Measurements from ENCODE around the gene ZNF181. TPM values are rescaled to one million over a fixed set of nuclear protein-coding genes. Genes with fewer than 3 reads are reported as not detected.

ZNF181 gene
- total and polyA plus RNA-seq, 2 donors (not counting 1 experiment from before 2014, with no cell fraction given): 6.6 to 22.0 TPM

GRCh38 chr19:34734537-34735103 lies 577 bp downstream of the ZNF181 start:
- no peaks in the 10 kb centered on the region for H3K27me3 ChIP-seq (ENCODE audit: control insufficient read depth, insufficient read depth, low read length)
- peak overlapping the region; percentile 15 for H2AFZ ChIP-seq (ENCODE audit: low read length)
- peak overlapping the region; percentile 97 for H3K9ac ChIP-seq (ENCODE audit: insufficient read depth, low read length)
- H3K9me3 ChIP-seq (ENCODE audit: control insufficient read depth, insufficient read depth, low read depth, low read length): no peaks in the 10 kb centered on the region
- peak overlapping the region; percentile 64 for H3K4me2 ChIP-seq (ENCODE audit: extremely low read depth, insufficient read depth, low read length)
- H3K4me1 ChIP-seq (ENCODE audit: control insufficient read depth, extremely low read depth, insufficient read depth, low read length): peaks cover 4% of the 10 kb centered on the region
- peak overlapping the region; percentile 76 to 89 (median 84) for H3K4me3 ChIP-seq (replicated peaks in 1 of 4; ENCODE audit: control extremely low read depth in 1 of 4, insufficient read depth in 1 of 4, low read depth in 3 of 4, low read length in 4 of 4)
- no peaks in the 10 kb centered on the region for H4K20me1 ChIP-seq (ENCODE audit: control insufficient read depth, extremely low read depth, insufficient read depth, low read length)
- DNase-seq (ENCODE audit: low read depth in 2 of 2): peak in 1 of 2 donors; percentile 89
- peaks cover 7% of the 10 kb centered on the region for H3K36me3 ChIP-seq (ENCODE audit: control insufficient read depth, insufficient read depth, low read length)
- TF ChIP-seq, protein P1, sequence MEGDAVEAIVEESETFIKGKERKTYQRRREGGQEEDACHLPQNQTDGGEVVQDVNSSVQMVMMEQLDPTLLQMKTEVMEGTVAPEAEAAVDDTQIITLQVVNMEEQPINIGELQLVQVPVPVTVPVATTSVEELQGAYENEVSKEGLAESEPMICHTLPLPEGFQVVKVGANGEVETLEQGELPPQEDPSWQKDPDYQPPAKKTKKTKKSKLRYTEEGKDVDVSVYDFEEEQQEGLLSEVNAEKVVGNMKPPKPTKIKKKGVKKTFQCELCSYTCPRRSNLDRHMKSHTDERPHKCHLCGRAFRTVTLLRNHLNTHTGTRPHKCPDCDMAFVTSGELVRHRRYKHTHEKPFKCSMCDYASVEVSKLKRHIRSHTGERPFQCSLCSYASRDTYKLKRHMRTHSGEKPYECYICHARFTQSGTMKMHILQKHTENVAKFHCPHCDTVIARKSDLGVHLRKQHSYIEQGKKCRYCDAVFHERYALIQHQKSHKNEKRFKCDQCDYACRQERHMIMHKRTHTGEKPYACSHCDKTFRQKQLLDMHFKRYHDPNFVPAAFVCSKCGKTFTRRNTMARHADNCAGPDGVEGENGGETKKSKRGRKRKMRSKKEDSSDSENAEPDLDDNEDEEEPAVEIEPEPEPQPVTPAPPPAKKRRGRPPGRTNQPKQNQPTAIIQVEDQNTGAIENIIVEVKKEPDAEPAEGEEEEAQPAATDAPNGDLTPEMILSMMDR (conservative IDR thresholded peaks at IDR 0.05 in 1 of 2, IDR thresholded peaks at IDR 0.05 in 1 of 2; ENCODE audit: low read depth in 1 of 2, low read length in 2 of 2): no peak
- TF ChIP-seq EZH2 (IDR thresholded peaks at IDR 0.05; ENCODE audit: low read length, missing control alignments): no peak
- no peaks in the 10 kb centered on the region for H3K79me2 ChIP-seq (ENCODE audit: control insufficient read depth, insufficient read depth, low read length)
- H3K27ac ChIP-seq (ENCODE audit: insufficient read depth, low read length): peak overlapping the region; percentile 99

GRCh38 chr19:34744896-34745690 lies 11.1 kb downstream of the ZNF181 start:
- Histone ChIP-seq H3K27me3 (ENCODE audit: control insufficient read depth, insufficient read depth, low read length) (no peaks in the 10 kb centered on the region), H3K4me1 (ENCODE audit: control insufficient read depth, extremely low read depth, insufficient read depth, low read length) (no peaks in the 10 kb centered on the region), H3K4me2 (ENCODE audit: extremely low read depth, insufficient read depth, low read length) (no peak overlapping the region), H4K20me1 (ENCODE audit: control insufficient read depth, extremely low read depth, insufficient read depth, low read length) (no peaks in the 10 kb centered on the region), H2AFZ (ENCODE audit: low read length) (no peak overlapping the region), H3K9ac (ENCODE audit: insufficient read depth, low read length) (no peak overlapping the region), H3K36me3 (ENCODE audit: control insufficient read depth, insufficient read depth, low read length) (no peaks in the 10 kb centered on the region), H3K4me3 (replicated peaks in 1 of 4; ENCODE audit: control extremely low read depth in 1 of 4, insufficient read depth in 1 of 4, low read depth in 3 of 4, low read length in 4 of 4) (no peak overlapping the region), H3K9me3 (ENCODE audit: control insufficient read depth, insufficient read depth, low read depth, low read length) (no peaks in the 10 kb centered on the region), H3K27ac (ENCODE audit: insufficient read depth, low read length) (no peak overlapping the region), H3K79me2 (ENCODE audit: control insufficient read depth, insufficient read depth, low read length) (no peaks in the 10 kb centered on the region)
- no peak for TF ChIP-seq EZH2 (IDR thresholded peaks at IDR 0.05; ENCODE audit: low read length, missing control alignments)
- TF ChIP-seq, protein P1 (conservative IDR thresholded peaks at IDR 0.05 in 1 of 2, IDR thresholded peaks at IDR 0.05 in 1 of 2; ENCODE audit: low read depth in 1 of 2, low read length in 2 of 2): no peak
- no peak for DNase-seq (ENCODE audit: low read depth in 2 of 2)

GRCh38 chr19:34757441-34757840 lies 23.4 kb downstream of the ZNF181 start:
- no peaks in the 10 kb centered on the region for H3K4me1 ChIP-seq (ENCODE audit: control insufficient read depth, extremely low read depth, insufficient read depth, low read length)
- H3K4me2 ChIP-seq (ENCODE audit: extremely low read depth, insufficient read depth, low read length): no peak overlapping the region
- H3K4me3 ChIP-seq (replicated peaks in 1 of 4; ENCODE audit: control extremely low read depth in 1 of 4, insufficient read depth in 1 of 4, low read depth in 3 of 4, low read length in 4 of 4): no peak overlapping the region
- H2AFZ ChIP-seq (ENCODE audit: low read length): no peak overlapping the region
- H3K9me3 ChIP-seq (ENCODE audit: control insufficient read depth, insufficient read depth, low read depth, low read length): peaks cover 5% of the 10 kb centered on the region
- no peaks in the 10 kb centered on the region for H4K20me1 ChIP-seq (ENCODE audit: control insufficient read depth, extremely low read depth, insufficient read depth, low read length)
- H3K27ac ChIP-seq (ENCODE audit: insufficient read depth, low read length): no peak overlapping the region
- no peak overlapping the region for H3K9ac ChIP-seq (ENCODE audit: insufficient read depth, low read length)
- no peaks in the 10 kb centered on the region for H3K36me3 ChIP-seq (ENCODE audit: control insufficient read depth, insufficient read depth, low read length)
- no peaks in the 10 kb centered on the region for H3K27me3 ChIP-seq (ENCODE audit: control insufficient read depth, insufficient read depth, low read length)
- TF ChIP-seq, protein P1 (conservative IDR thresholded peaks at IDR 0.05 in 1 of 2, IDR thresholded peaks at IDR 0.05 in 1 of 2; ENCODE audit: low read depth in 1 of 2, low read length in 2 of 2): no peak
- no peak for TF ChIP-seq EZH2 (IDR thresholded peaks at IDR 0.05; ENCODE audit: low read length, missing control alignments)
- no peaks in the 10 kb centered on the region for H3K79me2 ChIP-seq (ENCODE audit: control insufficient read depth, insufficient read depth, low read length)
- DNase-seq (ENCODE audit: low read depth in 2 of 2): no peak

Measured in fibroblast of lung (primary cell).